Measurements from ENCODE around the gene UBE2D2. TPM values are rescaled to one million over a fixed set of nuclear protein-coding genes. Genes with fewer than 3 reads are reported as not detected.

The UBE2D2 gene
- total and polyA plus RNA-seq, 2 of the 13 experiments (the other 11 are each of a cell fraction or from before 2014, with no cell fraction given) = 79.1 to 109 TPM

DNA sequence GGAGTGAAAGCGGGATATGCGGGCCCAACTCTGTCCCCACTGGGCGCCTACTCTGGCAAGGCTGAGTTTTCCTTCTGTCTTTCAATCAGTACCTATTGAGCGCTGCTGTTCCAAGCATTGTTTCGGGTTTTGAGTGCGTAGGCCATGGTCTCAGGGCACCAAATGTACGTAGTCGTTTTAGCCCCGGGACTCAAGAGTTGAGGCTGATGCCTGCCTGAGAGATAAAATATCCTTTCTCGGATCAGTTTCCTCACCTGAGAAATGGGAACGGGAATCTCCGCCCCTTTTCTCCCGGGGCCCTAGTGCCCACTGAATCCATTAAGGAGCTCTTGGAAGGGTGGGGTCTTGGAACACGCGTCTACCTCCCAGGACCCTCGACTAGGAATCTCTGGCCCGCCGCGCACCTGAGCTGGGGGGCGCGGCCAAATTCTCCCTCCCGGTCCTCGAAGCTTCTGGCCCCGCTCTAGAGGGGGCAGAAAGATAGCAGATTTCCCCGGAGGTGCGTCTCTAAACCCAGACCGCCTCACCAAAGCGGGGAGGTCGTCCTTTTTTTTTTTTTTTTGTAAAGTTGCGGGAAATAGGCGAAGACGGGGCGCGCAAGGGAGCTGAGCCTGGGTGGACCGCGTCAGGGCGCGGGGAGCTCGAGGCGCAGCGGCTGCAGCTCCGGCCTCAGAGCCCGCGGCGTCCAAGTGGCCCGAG, 86.5 kb downstream of the UBE2D2 start:
- Histone ChIP-seq H4K20me1 (ENCODE audit: insufficient read depth, low read length) (peaks cover 18% of the 10 kb centered on the region), H2AFZ (ENCODE audit: low read length) (no peak overlapping the region), H3K4me2 (ENCODE audit: low read depth, low read length) (peak overlapping the region; percentile 87), H3K27me3 (ENCODE audit: control insufficient read depth in 1 of 2, insufficient read depth in 2 of 2, low read length in 2 of 2) (no peaks in the 10 kb centered on the region; a peak in 1 of 5 replicates), H3K9ac (ENCODE audit: insufficient read depth, low read depth, low read length) (peak overlapping the region; percentile 79), H3K4me3 (replicated peaks in 1 of 3; ENCODE audit: insufficient read depth in 1 of 3, low read depth in 2 of 3, low read length in 3 of 3) (peak overlapping the region; percentile 74 to 95 (median 91)), H3K36me3 (replicated peaks in 1 of 2; ENCODE audit: control insufficient read depth in 1 of 2, insufficient read depth in 2 of 2, low read length in 2 of 2) (no peaks in the 10 kb centered on the region), H3K79me2 (ENCODE audit: insufficient read depth, low read length) (peaks cover 36% of the 10 kb centered on the region), H3K27ac (ENCODE audit: extremely low read length, insufficient read depth, low read length) (no peak overlapping the region), H3K4me1 (ENCODE audit: insufficient read depth, low read length) (peaks cover 67% of the 10 kb centered on the region), H3K9me3 (ENCODE audit: low read length) (no peaks in the 10 kb centered on the region)
- ChIA-PET CTCF (ENCODE audit: low intra/inter-chr PET ratio, low total read pairs) (no interaction called here), POLR2A (interaction anchor here (0.6 to 3.6 kb wide), 16 partner anchors 10 to 282 kb away, joined by 3 to 95 read pairs (median 5); no protein-coding TSS in a partner anchor)
- WGBS (ENCODE audit: low lambda C conversion rate) = 3% methylated on average over 39 of the region's 46 CpGs
- in situ Hi-C loops (cut with HindIII; ENCODE audit: extremely low pct_ligation_motif_present, low pct_unique_long_range_greater_than_20kb) = loop anchor here (5.0 to 25.0 kb wide), 2 partner anchors 115 to 315 kb away; no protein-coding TSS in a partner anchor
- intact Hi-C loops (cut with micrococcal nuclease; ENCODE audit: unreplicated experiment) = loop anchor here (1.0 kb wide), 1 partner anchor 10 kb away; no protein-coding TSS in a partner anchor
- FAIRE-seq (no peak), DNase-seq (ENCODE audit: low spot score) (no peak), ATAC-seq (no peak)
- BruUV-seq (replicated peaks) = TSS peak; percentile 46
- TF ChIP-seq ZZZ3 (CRISPR knock-in tag; IDR thresholded peaks at IDR 0.05; ENCODE audit: borderline replicate concordance) (no peak), MAFF (IDR thresholded peaks at IDR 0.05; ENCODE audit: low read depth, low read length) (no peak), ELK4 (CRISPR knock-in tag; IDR thresholded peaks at IDR 0.05; ENCODE audit: borderline replicate concordance) (no peak), TCF12 (IDR thresholded peaks at IDR 0.05) (no peak), TCF12 (CRISPR knock-in tag; IDR thresholded peaks at IDR 0.05) (0 out of 2 replicates have a peak, but pooled peaks have one; percentile 41), ZNF160 (CRISPR knock-in tag; IDR thresholded peaks at IDR 0.05) (no peak), SMAD3 (CRISPR knock-in tag; IDR thresholded peaks at IDR 0.05) (no peak), ZC3H13 (CRISPR knock-in tag; IDR thresholded peaks at IDR 0.05) (no peak), NFKBIZ (CRISPR knock-in tag; IDR thresholded peaks at IDR 0.05) (no peak), SRF (IDR thresholded peaks at IDR 0.05; ENCODE audit: low read depth, low read length) (no peak), FOSL2 (CRISPR knock-in tag; IDR thresholded peaks at IDR 0.05) (no peak), ZNF124 (CRISPR knock-in tag; IDR thresholded peaks at IDR 0.05) (0 out of 2 replicates have a peak, but pooled peaks have one; percentile 13), KDM1A (CRISPR knock-in tag; IDR thresholded peaks at IDR 0.05) (peak; percentile 54; the same call in 1 of the 2 replicates), HNRNPUL1 (IDR thresholded peaks at IDR 0.05; ENCODE audit: low read depth, low read length) (no peak), ZSCAN20 (CRISPR knock-in tag; IDR thresholded peaks at IDR 0.05; ENCODE audit: borderline replicate concordance) (0 out of 2 replicates have a peak, but pooled peaks have one; percentile 15), ZNF138 (CRISPR knock-in tag; IDR thresholded peaks at IDR 0.05; ENCODE audit: low read depth) (no peak), FOXO4 (CRISPR knock-in tag; conservative IDR thresholded peaks at IDR 0.05) (no peak), PTBP1 (IDR thresholded peaks at IDR 0.05; ENCODE audit: low read depth, low read length, poor library complexity, severe bottlenecking) (no peak)
- TF ChIP-seq, protein P1, sequence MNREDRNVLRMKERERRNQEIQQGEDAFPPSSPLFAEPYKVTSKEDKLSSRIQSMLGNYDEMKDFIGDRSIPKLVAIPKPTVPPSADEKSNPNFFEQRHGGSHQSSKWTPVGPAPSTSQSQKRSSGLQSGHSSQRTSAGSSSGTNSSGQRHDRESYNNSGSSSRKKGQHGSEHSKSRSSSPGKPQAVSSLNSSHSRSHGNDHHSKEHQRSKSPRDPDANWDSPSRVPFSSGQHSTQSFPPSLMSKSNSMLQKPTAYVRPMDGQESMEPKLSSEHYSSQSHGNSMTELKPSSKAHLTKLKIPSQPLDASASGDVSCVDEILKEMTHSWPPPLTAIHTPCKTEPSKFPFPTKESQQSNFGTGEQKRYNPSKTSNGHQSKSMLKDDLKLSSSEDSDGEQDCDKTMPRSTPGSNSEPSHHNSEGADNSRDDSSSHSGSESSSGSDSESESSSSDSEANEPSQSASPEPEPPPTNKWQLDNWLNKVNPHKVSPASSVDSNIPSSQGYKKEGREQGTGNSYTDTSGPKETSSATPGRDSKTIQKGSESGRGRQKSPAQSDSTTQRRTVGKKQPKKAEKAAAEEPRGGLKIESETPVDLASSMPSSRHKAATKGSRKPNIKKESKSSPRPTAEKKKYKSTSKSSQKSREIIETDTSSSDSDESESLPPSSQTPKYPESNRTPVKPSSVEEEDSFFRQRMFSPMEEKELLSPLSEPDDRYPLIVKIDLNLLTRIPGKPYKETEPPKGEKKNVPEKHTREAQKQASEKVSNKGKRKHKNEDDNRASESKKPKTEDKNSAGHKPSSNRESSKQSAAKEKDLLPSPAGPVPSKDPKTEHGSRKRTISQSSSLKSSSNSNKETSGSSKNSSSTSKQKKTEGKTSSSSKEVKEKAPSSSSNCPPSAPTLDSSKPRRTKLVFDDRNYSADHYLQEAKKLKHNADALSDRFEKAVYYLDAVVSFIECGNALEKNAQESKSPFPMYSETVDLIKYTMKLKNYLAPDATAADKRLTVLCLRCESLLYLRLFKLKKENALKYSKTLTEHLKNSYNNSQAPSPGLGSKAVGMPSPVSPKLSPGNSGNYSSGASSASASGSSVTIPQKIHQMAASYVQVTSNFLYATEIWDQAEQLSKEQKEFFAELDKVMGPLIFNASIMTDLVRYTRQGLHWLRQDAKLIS (CRISPR knock-in tag; IDR thresholded peaks at IDR 0.05) = no peak
